K562 (cell line): ENCODE data around the gene VPS13C. TPM values are rescaled to one million over a fixed set of nuclear protein-coding genes. Genes with fewer than 3 reads are reported as not detected.

ENCODE experiments used
- ASH1L ChIP-seq: fragments of 450-650 bp; IDR thresholded peaks from 2 replicates; pipeline ENCODE4 v1.6.1; 2018; ENCODE audit warnings: borderline replicate concordance, mild to moderate bottlenecking, low read depth; ENCODE audit not compliant: partially characterized antibody
- EHMT2 ChIP-seq: fragments of 450-650 bp; IDR thresholded peaks from 2 replicates; pipeline ENCODE4 v1.6.1; 2018; ENCODE audit warnings: antibody characterized with exemption
- MAX ChIP-seq: sonication (generic); formaldehyde crosslinking; IDR thresholded peaks from 2 replicates; pipeline ENCODE4 v1.9.0; 2022; ENCODE audit warnings: mild to moderate bottlenecking, missing genetic modification reagents
- MAZ ChIP-seq, 2 experiments: fragments of 450-650 bp in 1 of 2; sonication (generic) in 1 of 2; formaldehyde crosslinking; IDR thresholded peaks in 1 of 2; conservative IDR thresholded peaks in 1 of 2; 2 replicates each; pipeline versions ENCODE4 v1.4.0 to v1.5.0; 2020; ENCODE audit warnings: mild to moderate bottlenecking in 1 of 2, missing genetic modification reagents in 1 of 2
- MITF ChIP-seq: IDR thresholded peaks from 2 replicates; pipeline ENCODE4 v1.6.1; 2014; ENCODE audit warnings: antibody characterized with exemption
- MYC ChIP-seq, 2 experiments: fragments of 250-450 bp in 1 of 2; sonication (Bioruptor Pico) in 1 of 2; IDR thresholded peaks; 2 replicates each; pipeline versions ENCODE4 v1.5.1 to v1.6.1; 2012 to 2021; ENCODE audit warnings: low read depth in 2 of 2, borderline replicate concordance in 1 of 2, improper control_type of control experiment in 1 of 2, low read length in 1 of 2, mild to moderate bottlenecking in 1 of 2, moderate library complexity in 1 of 2
- SAP30 ChIP-seq: fragments of 200-600 bp; sonication (generic); IDR thresholded peaks from 2 replicates; pipeline ENCODE4 v1.6.1; 2012; ENCODE audit warnings: borderline replicate concordance, low read depth, mild to moderate bottlenecking, moderate library complexity, low read length, control low read depth, inconsistent platforms; ENCODE audit not compliant: insufficient read depth, poor library complexity, severe bottlenecking
- TBP ChIP-seq: optimal IDR thresholded peaks from 2 replicates; pipeline ENCODE3; 2011; ENCODE audit warnings: low read depth, low read length, improper control_type of control experiment
- ZNF431 ChIP-seq: sonication (generic); formaldehyde crosslinking; IDR thresholded peaks from 2 replicates; pipeline ENCODE4 v1.8.0; 2022; ENCODE audit warnings: mild to moderate bottlenecking, missing genetic modification reagents
- polyA plus RNA-seq, 8 experiments: library from polyadenylated mRNA; depleted of rRNA in 4 of 8; stranded (reverse) in 5 of 8; unstranded in 3 of 8; fragments of >200 nt; fragmentation: Nextera tagmentation in 2 of 8; fragmentation: Illumina TruSeq in 1 of 8; extraction: Ambion mirVana in 2 of 8; extraction: Trizol in 1 of 8; gene quantifications; 2 replicates each; pipeline versions ENCODE4 v1.2.1 to v1.2.3, GENCODE V29; 2011 to 2014; ENCODE audit warnings: inconsistent platforms in 1 of 8, missing spikeins in 1 of 8
- total RNA-seq, 7 experiments: library from RNA; depleted of rRNA in 6 of 7; stranded (reverse); fragments of >200 nt in 6 of 7; fragmentation: Illumina TruSeq in 2 of 7; extraction: Trizol in 2 of 7; gene quantifications; 2 replicates each; pipeline versions ENCODE4 v1.2.1 to v1.2.3, GENCODE V29; 2011 to 2021; ENCODE audit warnings: low replicate concordance in 1 of 7
- TF ChIP-seq, protein P1 (sequence below): fragments of 250-450 bp; sonication (Bioruptor Pico); IDR thresholded peaks from 2 replicates; pipeline ENCODE4 v1.4.0; 2020; ENCODE audit warnings: mild to moderate bottlenecking, moderate library complexity, borderline replicate concordance

Gene VPS13C
- total and polyA plus RNA-seq, 9 of the 15 experiments (the other 6 are each of a cell fraction or from before 2014, with no cell fraction given), result 5.2 to 32.3 (median 15.7) TPM

DNA sequence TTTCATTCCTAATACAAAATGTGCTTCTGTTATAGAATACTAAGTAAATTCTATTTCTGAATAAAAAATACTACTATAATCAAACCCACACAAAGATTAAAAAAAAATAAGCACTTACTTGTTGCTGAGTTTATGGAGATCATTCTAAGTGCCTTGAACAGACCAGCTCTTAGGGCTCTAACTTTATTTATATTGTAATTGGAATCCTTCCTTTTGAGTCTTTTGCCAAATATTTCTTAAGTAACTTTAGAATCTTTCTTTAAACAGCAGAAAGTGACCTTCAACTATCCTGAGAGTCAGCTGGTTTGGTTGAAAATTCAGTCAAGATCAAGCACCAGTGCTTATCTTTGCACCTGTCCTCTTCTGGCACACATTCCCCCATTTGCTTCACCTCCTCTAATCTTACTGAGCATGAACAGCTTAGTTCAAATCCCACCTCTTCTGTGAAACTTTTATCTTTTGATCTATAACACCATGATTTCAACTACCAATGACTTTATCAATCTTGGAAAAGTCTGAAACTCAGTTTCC, 149.3 kb downstream of the VPS13C start (continued):
- no peak for TF ChIP-seq EHMT2
- TF ChIP-seq, protein P1, sequence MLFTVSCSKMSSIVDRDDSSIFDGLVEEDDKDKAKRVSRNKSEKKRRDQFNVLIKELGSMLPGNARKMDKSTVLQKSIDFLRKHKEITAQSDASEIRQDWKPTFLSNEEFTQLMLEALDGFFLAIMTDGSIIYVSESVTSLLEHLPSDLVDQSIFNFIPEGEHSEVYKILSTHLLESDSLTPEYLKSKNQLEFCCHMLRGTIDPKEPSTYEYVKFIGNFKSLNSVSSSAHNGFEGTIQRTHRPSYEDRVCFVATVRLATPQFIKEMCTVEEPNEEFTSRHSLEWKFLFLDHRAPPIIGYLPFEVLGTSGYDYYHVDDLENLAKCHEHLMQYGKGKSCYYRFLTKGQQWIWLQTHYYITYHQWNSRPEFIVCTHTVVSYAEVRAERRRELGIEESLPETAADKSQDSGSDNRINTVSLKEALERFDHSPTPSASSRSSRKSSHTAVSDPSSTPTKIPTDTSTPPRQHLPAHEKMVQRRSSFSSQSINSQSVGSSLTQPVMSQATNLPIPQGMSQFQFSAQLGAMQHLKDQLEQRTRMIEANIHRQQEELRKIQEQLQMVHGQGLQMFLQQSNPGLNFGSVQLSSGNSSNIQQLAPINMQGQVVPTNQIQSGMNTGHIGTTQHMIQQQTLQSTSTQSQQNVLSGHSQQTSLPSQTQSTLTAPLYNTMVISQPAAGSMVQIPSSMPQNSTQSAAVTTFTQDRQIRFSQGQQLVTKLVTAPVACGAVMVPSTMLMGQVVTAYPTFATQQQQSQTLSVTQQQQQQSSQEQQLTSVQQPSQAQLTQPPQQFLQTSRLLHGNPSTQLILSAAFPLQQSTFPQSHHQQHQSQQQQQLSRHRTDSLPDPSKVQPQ (CRISPR knock-in tag), result no peak
- TF ChIP-seq SAP30, result no peak
- no peak for TF ChIP-seq TBP
- TF ChIP-seq MITF, result no peak
- TF ChIP-seq MAX (CRISPR knock-in tag), result no peak
- no peak for TF ChIP-seq MAZ (CRISPR knock-in tag; conservative IDR thresholded peaks at IDR 0.05 in 1 of 2, IDR thresholded peaks at IDR 0.05 in 1 of 2)
- no peak for TF ChIP-seq ASH1L
- TF ChIP-seq MYC (IDR thresholded peaks at IDR 0.05; ENCODE audit: low read depth, low read length), result no peak
- TF ChIP-seq MYC (CRISPR knock-in tag; IDR thresholded peaks at IDR 0.05; ENCODE audit: borderline replicate concordance, low read depth), result no peak
- no peak for TF ChIP-seq ZNF431 (CRISPR knock-in tag)
